M059J (cell line): Measurements from ENCODE around the gene VPS33A. TPM values are rescaled to one million over a fixed set of nuclear protein-coding genes. Genes with fewer than 3 reads are reported as not detected.
A peak's percentile ranks its signal among the peaks of the same experiment; 100 is the strongest.

Source experiments
- DNase-seq: peaks from one replicate; pipeline ENCODE4 v3.0.0-alpha.2; 2012; ENCODE audit warnings: low read depth
- total RNA-seq: library from RNA; depleted of rRNA; stranded (reverse); fragments of >200 nt; shearing (Covaris generic); gene quantifications from 2 replicates; pipeline ENCODE4 v1.2.3, GENCODE V29; 2014; rRNA removed

VPS33A gene
- total RNA-seq, 1 experiment from 2014 or later = 20.5 TPM

GRCh38 chr12:122183588-122183940, 82.7 kb downstream of the VPS33A start:
- no peak for DNase-seq

- DNase-seq = peak; percentile 32
These were observed 83.3 kb downstream of the VPS33A start, which contains the start of gene LRRC43 for GRCh38 chr12:122182887-122183587. LRRC43 (plus strand) TSS chr12:122183123; CDS start chr12:122183145, 22 bp downstream.

Other genes with a start within 250 kb of the VPS33A start
- 3.9 and 4.0 TPM in 2 replicates for gene BCL7A, start 244.6 kb downstream of the VPS33A start, total RNA-seq
- gene MLXIP, start 187.7 kb downstream of the VPS33A start, total RNA-seq = 3.2 and 7.7 TPM in 2 replicates
- not detected in 2 replicates for gene IL31, start 92.3 kb downstream of the VPS33A start, total RNA-seq
- not detected in 2 replicates for gene LRRC43, start 83.4 kb downstream of the VPS33A start, total RNA-seq
- 0.15 and 0.34 TPM in 2 replicates for gene B3GNT4, start 62.8 kb downstream of the VPS33A start, total RNA-seq
- 107 and 122 TPM in 2 replicates for gene DIABLO, start 40.4 kb downstream of the VPS33A start, total RNA-seq
- 20.4 and 33.3 TPM in 2 replicates for gene CLIP1, start 156.2 kb upstream of the VPS33A start, total RNA-seq
- 13.1 and 21.4 TPM in 2 replicates for gene ZCCHC8, start 234.4 kb upstream of the VPS33A start, total RNA-seq